Peyer's patch (tissue), 4 donors: ENCODE measurements around the gene KRTAP5-5. TPM values are rescaled to one million over a fixed set of nuclear protein-coding genes. Genes with fewer than 3 reads are reported as not detected.

Source experiments
- DNase-seq, 3 donors: peaks; one replicate each; pipeline ENCODE4 v3.0.0-alpha.2; 2017 to 2019
- H3K27ac ChIP-seq, 4 donors: fragments of 200-600 bp; sonication (generic); one replicate each; pipeline ENCODE4 v1.5.1; 2016 to 2019
- H3K27me3 ChIP-seq, 2 donors: fragments of 200-600 bp; sonication (generic); one replicate each; pipeline ENCODE4 v1.5.1; 2019
- H3K36me3 ChIP-seq, 3 donors: fragments of 200-600 bp; sonication (generic); one replicate each; pipeline ENCODE4 v1.5.1; 2016 to 2019
- H3K4me1 ChIP-seq, 4 donors: fragments of 200-600 bp; sonication (generic); one replicate each; pipeline ENCODE4 v1.5.1; 2016 to 2019
- H3K4me3 ChIP-seq, 4 donors: fragments of 200-600 bp; sonication (generic); 1 replicate in 3 of 4; 2 replicates in 1 of 4; pipeline ENCODE4 v1.5.1; 2016 to 2019; ENCODE audit warnings: mild to moderate bottlenecking in 1 of 4
- H3K9me3 ChIP-seq, 4 donors: fragments of 200-600 bp; sonication (generic); one replicate each; pipeline ENCODE4 v1.5.1; 2016 to 2019; ENCODE audit warnings: mild to moderate bottlenecking in 1 of 4
- POLR2A ChIP-seq, 2 donors: fragments of 450-650 bp; IDR thresholded peaks; one replicate each; pipeline ENCODE4 v1.5.1; 2017; ENCODE audit warnings: antibody characterized with exemption in 2 of 2, mild to moderate bottlenecking in 2 of 2, moderate library complexity in 2 of 2
- total RNA-seq, 4 donors: library from RNA; depleted of rRNA; stranded (reverse); fragments of >200 nt; gene quantifications; one replicate each; pipeline ENCODE4 v1.1.0, GENCODE V29; 2016
- TF ChIP-seq, protein P1 (sequence below), 6 experiments: fragments of 450-650 bp in 4 of 6; fragments of 200-600 bp in 2 of 6; sonication (generic) in 1 of 6; IDR thresholded peaks; one replicate each; pipeline ENCODE4 v1.5.1; 2017 to 2019; ENCODE audit warnings: antibody characterized with exemption in 6 of 6, mild to moderate bottlenecking in 3 of 6, moderate library complexity in 1 of 6

Gene KRTAP5-5
- total RNA-seq, 4 donors from 2014 or later, result not detected

DNA sequence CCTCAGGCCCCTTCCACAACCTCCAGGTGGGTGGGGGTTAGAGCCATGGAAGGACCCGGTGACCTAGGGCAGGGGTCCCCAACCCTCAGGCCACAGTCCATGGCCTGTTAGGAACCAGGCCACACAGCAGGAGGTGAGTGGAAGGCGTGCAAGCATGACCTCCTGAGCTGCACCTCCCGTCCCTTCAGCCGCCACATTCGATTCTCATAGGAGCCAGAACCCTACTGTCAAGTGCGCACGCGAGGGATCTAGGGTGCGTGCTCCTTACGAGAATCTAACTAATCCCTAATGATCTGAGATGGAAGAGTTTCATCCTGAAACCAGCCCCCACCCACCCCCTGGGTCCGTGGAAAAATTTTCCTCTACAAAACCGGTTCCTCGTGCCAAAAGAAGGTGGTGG is 4.0 kb upstream of the KRTAP5-5 start:
- Histone ChIP-seq H3K27ac (no peak overlapping the region), H3K4me3 (no peak overlapping the region), H3K4me1 (no peaks in the 10 kb centered on the region), H3K9me3 (no peaks in the 10 kb centered on the region), H3K36me3 (no peaks in the 10 kb centered on the region), H3K27me3 (no peaks in the 10 kb centered on the region)
- TF ChIP-seq POLR2A (IDR thresholded peaks at IDR 0.05), result no peak
- TF ChIP-seq, protein P1, sequence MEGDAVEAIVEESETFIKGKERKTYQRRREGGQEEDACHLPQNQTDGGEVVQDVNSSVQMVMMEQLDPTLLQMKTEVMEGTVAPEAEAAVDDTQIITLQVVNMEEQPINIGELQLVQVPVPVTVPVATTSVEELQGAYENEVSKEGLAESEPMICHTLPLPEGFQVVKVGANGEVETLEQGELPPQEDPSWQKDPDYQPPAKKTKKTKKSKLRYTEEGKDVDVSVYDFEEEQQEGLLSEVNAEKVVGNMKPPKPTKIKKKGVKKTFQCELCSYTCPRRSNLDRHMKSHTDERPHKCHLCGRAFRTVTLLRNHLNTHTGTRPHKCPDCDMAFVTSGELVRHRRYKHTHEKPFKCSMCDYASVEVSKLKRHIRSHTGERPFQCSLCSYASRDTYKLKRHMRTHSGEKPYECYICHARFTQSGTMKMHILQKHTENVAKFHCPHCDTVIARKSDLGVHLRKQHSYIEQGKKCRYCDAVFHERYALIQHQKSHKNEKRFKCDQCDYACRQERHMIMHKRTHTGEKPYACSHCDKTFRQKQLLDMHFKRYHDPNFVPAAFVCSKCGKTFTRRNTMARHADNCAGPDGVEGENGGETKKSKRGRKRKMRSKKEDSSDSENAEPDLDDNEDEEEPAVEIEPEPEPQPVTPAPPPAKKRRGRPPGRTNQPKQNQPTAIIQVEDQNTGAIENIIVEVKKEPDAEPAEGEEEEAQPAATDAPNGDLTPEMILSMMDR (IDR thresholded peaks at IDR 0.05), result no peak
- no peak for DNase-seq

DNA sequence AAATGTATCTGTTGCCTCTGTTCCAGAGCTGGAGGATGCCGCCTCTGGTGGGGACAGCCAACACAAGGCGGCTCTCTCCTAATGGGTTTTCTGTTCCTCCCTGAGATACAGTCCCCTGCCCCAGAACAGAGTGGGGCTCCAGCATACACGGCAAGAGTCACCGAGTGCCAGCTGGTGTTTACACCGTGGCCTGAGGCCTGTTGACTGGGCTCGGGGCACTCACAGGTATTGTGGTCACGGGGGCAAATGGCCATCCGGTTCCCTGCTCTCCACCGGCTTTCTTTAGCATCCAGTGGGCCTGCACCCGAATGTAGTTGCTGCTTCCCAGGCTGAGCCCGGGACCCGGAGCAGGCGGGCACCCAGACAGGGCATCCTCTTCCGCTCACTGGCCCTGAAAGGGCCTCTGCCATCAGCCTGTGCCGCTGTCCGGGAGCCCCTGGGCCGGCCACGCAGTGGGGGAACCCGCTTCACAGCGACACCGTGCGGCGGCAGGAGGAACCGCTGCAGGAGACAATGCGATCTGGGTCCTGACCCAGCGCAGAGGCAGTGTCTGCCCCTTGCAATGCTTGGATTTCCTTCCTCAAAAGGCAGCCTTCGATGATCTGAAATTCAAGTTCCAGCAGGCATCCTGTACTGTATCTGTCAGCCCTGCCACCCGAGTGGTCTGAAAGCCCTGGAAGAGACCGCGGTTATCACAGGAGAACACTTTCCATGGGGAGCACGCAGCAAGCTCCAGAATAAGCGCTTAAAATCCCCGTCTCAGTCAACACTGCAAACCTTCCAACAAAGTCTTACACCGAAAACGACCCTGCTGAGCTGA is 859 bp upstream of the KRTAP5-5 start:
- H3K27ac ChIP-seq, result no peak overlapping the region
- H3K9me3 ChIP-seq, result no peaks in the 10 kb centered on the region
- H3K36me3 ChIP-seq, result no peaks in the 10 kb centered on the region
- DNase-seq, result peak; percentile 36 to 79 (median 75)
- H3K27me3 ChIP-seq, result no peaks in the 10 kb centered on the region
- no peak overlapping the region for H3K4me3 ChIP-seq
- TF ChIP-seq, protein P1 (IDR thresholded peaks at IDR 0.05), result peak; percentile 75 to 86 (median 83)
- TF ChIP-seq POLR2A (IDR thresholded peaks at IDR 0.05), result no peak
- H3K4me1 ChIP-seq, result no peaks in the 10 kb centered on the region

DNA sequence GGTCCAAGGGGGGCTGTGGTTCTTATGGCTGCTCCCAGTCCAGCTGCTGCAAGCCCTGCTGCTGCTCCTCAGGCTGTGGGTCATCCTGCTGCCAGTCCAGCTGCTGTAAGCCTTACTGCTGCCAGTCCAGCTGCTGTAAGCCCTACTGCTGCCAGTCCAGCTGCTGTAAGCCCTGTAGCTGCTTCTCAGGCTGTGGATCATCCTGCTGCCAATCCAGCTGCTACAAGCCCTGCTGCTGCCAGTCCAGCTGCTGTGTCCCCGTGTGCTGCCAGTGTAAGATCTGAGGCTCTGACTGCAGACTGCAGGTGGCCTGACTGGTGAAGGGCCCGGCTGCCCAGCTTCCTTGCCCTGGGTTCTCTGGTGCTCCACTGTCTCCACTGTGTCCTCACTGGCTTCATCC is 696 bp downstream of the KRTAP5-5 start:
- no peaks in the 10 kb centered on the region for H3K4me1 ChIP-seq
- H3K36me3 ChIP-seq, result no peaks in the 10 kb centered on the region
- TF ChIP-seq, protein P1 (IDR thresholded peaks at IDR 0.05), result no peak
- TF ChIP-seq POLR2A (IDR thresholded peaks at IDR 0.05), result no peak
- no peaks in the 10 kb centered on the region for H3K9me3 ChIP-seq
- no peak overlapping the region for H3K27ac ChIP-seq
- H3K4me3 ChIP-seq, result no peak overlapping the region
- no peak for DNase-seq
- no peaks in the 10 kb centered on the region for H3K27me3 ChIP-seq

DNA sequence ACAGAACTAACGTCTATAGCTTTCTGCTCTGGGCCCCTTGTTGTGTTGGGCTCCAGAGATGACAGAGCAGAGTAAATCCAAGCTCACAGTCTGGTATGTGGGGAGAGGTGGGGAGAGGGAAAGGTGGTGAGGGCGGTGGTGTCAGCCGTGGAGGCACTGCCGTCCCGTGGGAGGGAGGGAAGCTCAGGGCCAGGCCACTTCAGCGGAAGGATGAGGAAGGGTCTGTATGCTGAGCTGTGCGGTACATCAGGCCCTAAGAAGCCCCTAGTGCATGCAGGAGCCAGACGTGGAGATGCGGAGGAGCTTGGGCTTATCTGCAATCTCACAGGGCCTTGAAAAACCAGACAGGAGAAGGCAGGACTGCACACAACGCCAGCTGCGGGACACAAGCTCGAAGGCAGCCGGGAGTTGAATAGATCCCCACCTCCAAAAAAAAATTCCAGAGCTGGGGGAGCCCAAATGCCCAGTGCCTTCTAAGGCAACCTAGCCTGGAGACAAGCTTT is 1.5 kb downstream of the KRTAP5-5 start:
- H3K4me3 ChIP-seq, result no peak overlapping the region
- H3K27me3 ChIP-seq, result no peaks in the 10 kb centered on the region
- H3K4me1 ChIP-seq, result no peaks in the 10 kb centered on the region
- TF ChIP-seq, protein P1 (IDR thresholded peaks at IDR 0.05), result no peak
- TF ChIP-seq POLR2A (IDR thresholded peaks at IDR 0.05), result no peak
- no peaks in the 10 kb centered on the region for H3K36me3 ChIP-seq
- DNase-seq, result no peak
- no peak overlapping the region for H3K27ac ChIP-seq
- H3K9me3 ChIP-seq, result no peaks in the 10 kb centered on the region

DNA sequence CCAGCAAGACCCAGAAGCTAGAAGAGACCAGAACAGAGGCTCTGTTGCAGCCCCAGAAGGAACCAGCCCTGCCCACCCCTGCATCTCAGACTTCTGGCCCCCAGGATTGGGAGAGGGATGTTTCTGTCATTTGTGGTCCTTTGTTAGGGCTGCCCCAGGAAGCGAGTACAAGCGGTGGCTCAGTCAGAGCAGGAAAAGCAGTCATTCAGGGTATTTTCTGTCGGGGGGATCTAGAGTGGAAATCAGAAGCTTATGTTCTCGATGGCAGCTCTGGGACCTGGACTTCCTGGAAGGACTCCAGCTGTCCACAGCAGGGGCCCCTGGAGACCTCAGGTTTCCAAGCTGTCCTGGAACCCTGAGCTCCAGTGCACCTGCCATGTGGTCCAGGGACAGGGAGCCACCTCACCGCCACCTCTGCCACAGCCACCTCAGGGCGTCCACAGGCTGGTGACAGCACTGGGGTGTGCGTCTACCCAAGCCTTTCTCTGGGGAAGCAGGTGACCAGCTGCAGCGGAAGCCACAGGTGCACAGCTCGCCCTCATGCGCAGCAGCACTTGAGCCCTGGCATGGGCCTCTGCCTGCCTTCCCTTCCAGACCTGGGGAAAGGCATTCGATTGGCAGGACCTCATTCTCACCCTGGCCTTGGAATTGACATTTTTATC is 2.6 kb downstream of the KRTAP5-5 start:
- TF ChIP-seq POLR2A (IDR thresholded peaks at IDR 0.05), result no peak
- TF ChIP-seq, protein P1 (IDR thresholded peaks at IDR 0.05), result no peak
- Histone ChIP-seq H3K27ac (no peak overlapping the region), H3K4me3 (no peak overlapping the region), H3K36me3 (no peaks in the 10 kb centered on the region), H3K4me1 (no peaks in the 10 kb centered on the region), H3K9me3 (no peaks in the 10 kb centered on the region), H3K27me3 (no peaks in the 10 kb centered on the region)
- DNase-seq, result no peak
